Activated T-cell treated with anti-CD3 and anti-CD28 coated beads, Interleukin-2, amount 50 U/mL, for 72 hours (primary cell): ENCODE data around the gene FGF21. TPM values are rescaled to one million over a fixed set of nuclear protein-coding genes. Genes with fewer than 3 reads are reported as not detected.

Experiments used
- ATAC-seq, 2 donors: fragments of 150-1000 bp; cut with Tn5 transposase; replicated peaks in 1 of 2; 2 replicates each; pipeline ENCODE4 v1.10.0; 2021; ENCODE audit warnings: moderate library complexity in 2 of 2, mild to moderate bottlenecking in 1 of 2
- DNase-seq, 2 donors: peaks; one replicate each; pipeline ENCODE4 v3.0.0; 2021 to 2022; ENCODE audit warnings: mixed read lengths in 1 of 2
- H3K27ac Mint-ChIP-seq: one replicate; pipeline ENCODE4 v1.8.0; 2022; ENCODE audit warnings: mild to moderate bottlenecking, moderate library complexity, mixed read lengths
- H3K27me3 Mint-ChIP-seq: one replicate; pipeline ENCODE4 v1.8.0; 2022; ENCODE audit warnings: low read depth, mixed read lengths
- H3K36me3 Mint-ChIP-seq, 2 donors: one replicate each; pipeline ENCODE4 v1.8.0; 2022; ENCODE audit warnings: mixed read lengths in 2 of 2, mild to moderate bottlenecking in 1 of 2; ENCODE audit not compliant: insufficient read depth in 2 of 2
- H3K4me1 Mint-ChIP-seq: one replicate; pipeline ENCODE4 v1.8.0; 2022; ENCODE audit warnings: low read depth, mixed read lengths
- H3K4me3 Mint-ChIP-seq, 2 donors: one replicate each; pipeline ENCODE4 v1.8.0; 2022; ENCODE audit warnings: mild to moderate bottlenecking in 2 of 2, mixed read lengths in 2 of 2, moderate library complexity in 2 of 2
- H3K9me3 Mint-ChIP-seq, 2 donors: one replicate each; pipeline ENCODE4 v1.8.0; 2022; ENCODE audit warnings: mixed read lengths in 2 of 2
- total RNA-seq, 2 donors: library from RNA; stranded (reverse); gene quantifications; one replicate each; pipeline ENCODE4 v1.2.3, GENCODE V29; 2022

FGF21 gene
- total RNA-seq, 2 donors from 2014 or later = not detected

- H3K4me1 Mint-ChIP-seq = peaks cover 12% of the 10 kb centered on the region
- H3K27me3 Mint-ChIP-seq = no peaks in the 10 kb centered on the region
- peak overlapping the region; percentile 89 to 91 for H3K4me3 Mint-ChIP-seq
- DNase-seq (peak; percentile 85 to 86), ATAC-seq (peak; percentile 97 to 98)
- H3K9me3 Mint-ChIP-seq = no peaks in the 10 kb centered on the region
- peak overlapping the region; percentile 75 for H3K27ac Mint-ChIP-seq
- H3K36me3 Mint-ChIP-seq = peaks cover 0 to 1% of the 10 kb centered on the region in 2 donors
Measured at GRCh38 chr19:48795055-48795684, 39.8 kb downstream of the FGF21 start.

GRCh38 chr19:48795685-48796070, 40.4 kb downstream of the FGF21 start:
- DNase-seq = no peak
- no peak for ATAC-seq
- Mint-ChIP-seq H3K27ac (peak overlapping the region; percentile 75), H3K4me1 (peaks cover 12% of the 10 kb centered on the region), H3K4me3 (peak overlapping the region; percentile 89 to 91), H3K27me3 (no peaks in the 10 kb centered on the region), H3K36me3 (peaks cover 0 to 2% of the 10 kb centered on the region in 2 donors), H3K9me3 (no peaks in the 10 kb centered on the region)

GRCh38 chr19:48796298-48797083, 41.2 kb downstream of the FGF21 start:
- H3K4me1 Mint-ChIP-seq = peaks cover 12% of the 10 kb centered on the region
- DNase-seq (no peak), ATAC-seq (no peak)
- H3K36me3 Mint-ChIP-seq = peaks cover 0 to 2% of the 10 kb centered on the region in 2 donors
- H3K9me3 Mint-ChIP-seq = no peaks in the 10 kb centered on the region
- H3K27me3 Mint-ChIP-seq = no peaks in the 10 kb centered on the region
- no peak overlapping the region for H3K4me3 Mint-ChIP-seq
- H3K27ac Mint-ChIP-seq = no peak overlapping the region

DNA sequence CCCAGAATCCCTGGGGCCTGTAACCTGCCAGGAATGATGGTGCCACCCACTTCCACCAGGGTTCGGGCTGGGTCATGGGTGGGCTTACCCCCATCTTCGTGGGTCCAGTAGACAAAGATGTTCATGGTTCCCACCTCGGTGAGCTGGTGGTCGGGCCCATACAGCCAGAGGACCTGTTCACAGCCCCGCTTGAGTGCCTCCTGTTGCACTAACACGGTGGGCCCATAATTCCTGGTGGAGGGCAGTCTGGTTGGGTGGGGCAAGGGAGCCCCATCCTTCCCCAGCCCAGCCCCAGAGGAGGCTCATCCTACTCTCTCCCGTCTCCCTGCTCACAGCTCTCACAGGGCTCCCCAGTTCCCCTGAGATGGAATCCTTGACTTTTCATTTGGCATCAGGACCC, 41.8 kb downstream of the FGF21 start:
- Mint-ChIP-seq H3K4me3 (no peak overlapping the region), H3K27me3 (no peaks in the 10 kb centered on the region), H3K4me1 (peaks cover 12% of the 10 kb centered on the region), H3K9me3 (no peaks in the 10 kb centered on the region), H3K36me3 (peaks cover 0 to 2% of the 10 kb centered on the region in 2 donors), H3K27ac (peak overlapping the region; percentile 14)
- ATAC-seq (no peak), DNase-seq (no peak)

- no peak for ATAC-seq
Measured at GRCh38 chr19:48798937-48799336, 43.6 kb downstream of the FGF21 start.

DNA sequence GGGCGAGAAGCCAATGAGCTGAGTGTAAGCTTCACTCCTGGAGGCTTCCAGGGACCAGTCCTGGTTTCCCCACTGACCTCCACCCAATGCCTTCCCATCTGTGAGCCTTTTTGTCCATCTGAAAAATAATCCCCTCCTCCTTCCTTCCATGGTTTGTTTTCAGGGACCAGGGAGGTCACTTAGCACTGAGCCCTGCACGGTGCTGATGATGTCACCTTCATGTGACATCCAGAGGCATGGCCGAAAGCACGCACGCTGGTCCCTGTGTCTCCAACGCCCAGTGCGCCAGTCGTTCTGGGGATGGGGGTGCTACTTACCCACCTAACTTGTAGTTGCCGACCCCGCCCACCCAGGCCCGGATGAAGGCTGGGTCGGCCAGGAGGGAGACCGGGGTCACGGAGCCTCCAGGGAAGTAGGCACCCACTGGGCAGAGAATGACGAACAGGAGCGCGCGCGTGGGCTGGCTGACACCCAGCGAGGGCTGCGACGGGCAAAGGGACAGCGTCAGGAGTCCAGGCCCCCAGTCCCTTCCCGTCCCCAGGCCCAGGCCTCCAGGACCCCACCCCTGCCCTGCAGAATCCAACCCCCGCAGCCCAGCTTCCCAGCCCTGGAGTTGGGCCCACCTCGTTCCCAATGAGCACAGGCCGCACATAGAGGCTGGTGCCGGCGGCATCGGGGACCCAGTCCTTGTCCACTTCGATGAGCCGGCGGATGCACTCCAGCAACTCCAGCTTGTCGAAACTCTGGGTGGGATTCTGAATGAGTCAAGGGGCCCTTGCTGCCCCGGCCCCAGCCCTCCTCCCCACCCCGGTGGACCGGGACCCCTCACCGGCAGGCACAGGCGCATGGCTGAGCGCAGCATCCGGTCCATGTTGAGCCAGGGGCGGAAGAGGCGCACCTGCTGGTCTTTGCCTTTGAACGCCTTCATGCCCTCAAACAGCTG, 44.3 kb downstream of the FGF21 start:
- H3K9me3 Mint-ChIP-seq = no peaks in the 10 kb centered on the region
- ATAC-seq (no peak), DNase-seq (no peak)
- H3K27ac Mint-ChIP-seq = no peak overlapping the region
- H3K36me3 Mint-ChIP-seq = peaks cover 0 to 2% of the 10 kb centered on the region in 2 donors
- no peaks in the 10 kb centered on the region for H3K27me3 Mint-ChIP-seq
- H3K4me3 Mint-ChIP-seq = no peak overlapping the region
- peaks cover 9% of the 10 kb centered on the region for H3K4me1 Mint-ChIP-seq

More at GRCh38 chr19:48798937-48799336, 43.6 kb downstream of the FGF21 start:
- H3K27ac Mint-ChIP-seq = no peak overlapping the region
- no peaks in the 10 kb centered on the region for H3K9me3 Mint-ChIP-seq
- H3K4me3 Mint-ChIP-seq = no peak overlapping the region
- peaks cover 0 to 2% of the 10 kb centered on the region in 2 donors for H3K36me3 Mint-ChIP-seq
- no peak for DNase-seq
- peaks cover 12% of the 10 kb centered on the region for H3K4me1 Mint-ChIP-seq
- no peaks in the 10 kb centered on the region for H3K27me3 Mint-ChIP-seq

GRCh38 chr19:48802623-48803022, 47.3 kb downstream of the FGF21 start:
- ATAC-seq (no peak), DNase-seq (no peak)
- no peaks in the 10 kb centered on the region for H3K4me1 Mint-ChIP-seq
- no peak overlapping the region for H3K4me3 Mint-ChIP-seq
- no peak overlapping the region for H3K27ac Mint-ChIP-seq
- H3K36me3 Mint-ChIP-seq = peaks cover 0 to 2% of the 10 kb centered on the region in 2 donors
- H3K27me3 Mint-ChIP-seq = no peaks in the 10 kb centered on the region
- no peaks in the 10 kb centered on the region for H3K9me3 Mint-ChIP-seq

DNA sequence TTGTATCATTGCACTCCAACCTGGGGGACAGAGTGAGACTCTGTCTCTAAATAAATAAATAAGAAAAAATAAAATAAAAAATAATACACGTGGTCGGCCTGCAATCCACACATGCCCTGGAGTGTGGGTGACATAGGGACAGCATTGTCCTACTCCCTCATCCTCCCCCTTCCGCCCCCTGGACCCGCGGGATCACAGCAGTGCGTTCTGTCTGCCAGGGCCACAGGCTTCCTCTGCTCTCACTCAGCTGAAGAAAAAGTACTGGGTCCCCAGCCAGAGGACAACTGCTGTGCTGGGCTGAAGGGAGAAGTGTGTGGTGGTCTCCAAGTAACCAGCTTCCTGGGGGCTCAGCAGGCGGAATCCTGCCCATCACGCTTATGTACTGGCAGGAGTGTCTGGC, 49.2 kb downstream of the FGF21 start:
- Mint-ChIP-seq H3K9me3 (no peaks in the 10 kb centered on the region), H3K27ac (no peak overlapping the region), H3K4me1 (peaks cover 17% of the 10 kb centered on the region), H3K36me3 (peaks cover 0 to 2% of the 10 kb centered on the region in 2 donors), H3K4me3 (no peak overlapping the region), H3K27me3 (no peaks in the 10 kb centered on the region)
- DNase-seq (no peak), ATAC-seq (no peak)

DNA sequence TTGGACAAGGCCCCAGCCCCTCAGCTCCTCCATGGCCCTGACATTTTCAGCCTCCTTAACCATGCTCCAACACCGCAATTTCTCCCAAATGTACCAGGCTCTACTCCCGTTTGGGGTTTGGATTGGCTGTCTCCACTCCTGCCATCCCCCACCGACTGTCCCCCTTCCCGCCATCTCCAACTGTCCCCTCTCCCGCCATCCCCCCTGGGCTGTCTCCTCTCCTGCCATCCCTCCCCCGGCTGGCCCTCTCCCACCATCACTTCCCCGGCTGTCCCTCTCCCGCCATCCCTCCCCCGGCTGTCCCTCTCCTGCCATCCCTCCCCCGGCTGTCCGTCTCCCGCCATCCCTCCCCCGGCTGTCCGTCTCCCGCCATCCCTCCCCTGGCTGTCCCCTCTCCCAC, 50.1 kb downstream of the FGF21 start:
- H3K4me1 Mint-ChIP-seq = peaks cover 26% of the 10 kb centered on the region
- H3K27ac Mint-ChIP-seq = no peak overlapping the region
- H3K9me3 Mint-ChIP-seq = no peaks in the 10 kb centered on the region
- no peaks in the 10 kb centered on the region for H3K27me3 Mint-ChIP-seq
- no peak overlapping the region for H3K4me3 Mint-ChIP-seq
- DNase-seq = no peak
- H3K36me3 Mint-ChIP-seq = peaks cover 0 to under 1% of the 10 kb centered on the region in 2 donors
- no peak for ATAC-seq

DNA sequence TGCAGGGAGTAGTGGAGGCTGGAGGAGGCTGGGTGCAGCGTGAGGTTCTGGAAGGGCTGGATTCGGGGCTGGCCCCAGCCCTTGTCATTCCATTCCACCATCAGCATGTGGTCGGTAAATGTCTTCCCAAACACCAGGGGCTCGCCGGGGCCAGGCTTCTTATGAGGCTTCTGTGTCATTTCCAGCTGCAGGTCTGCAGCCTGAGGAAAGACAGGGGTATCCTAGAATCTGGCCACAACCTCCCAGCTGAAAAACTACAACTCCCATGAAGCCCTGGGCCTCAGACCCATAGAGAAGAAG, 51.1 kb downstream of the FGF21 start:
- peak in 1 of 2 donors; percentile 47 for DNase-seq
- peaks cover 26% of the 10 kb centered on the region for H3K4me1 Mint-ChIP-seq
- peaks cover 0 to 1% of the 10 kb centered on the region in 2 donors for H3K36me3 Mint-ChIP-seq
- H3K4me3 Mint-ChIP-seq = no peak overlapping the region
- no peak overlapping the region for H3K27ac Mint-ChIP-seq
- no peak for ATAC-seq
- H3K9me3 Mint-ChIP-seq = no peaks in the 10 kb centered on the region
- H3K27me3 Mint-ChIP-seq = no peaks in the 10 kb centered on the region

DNA sequence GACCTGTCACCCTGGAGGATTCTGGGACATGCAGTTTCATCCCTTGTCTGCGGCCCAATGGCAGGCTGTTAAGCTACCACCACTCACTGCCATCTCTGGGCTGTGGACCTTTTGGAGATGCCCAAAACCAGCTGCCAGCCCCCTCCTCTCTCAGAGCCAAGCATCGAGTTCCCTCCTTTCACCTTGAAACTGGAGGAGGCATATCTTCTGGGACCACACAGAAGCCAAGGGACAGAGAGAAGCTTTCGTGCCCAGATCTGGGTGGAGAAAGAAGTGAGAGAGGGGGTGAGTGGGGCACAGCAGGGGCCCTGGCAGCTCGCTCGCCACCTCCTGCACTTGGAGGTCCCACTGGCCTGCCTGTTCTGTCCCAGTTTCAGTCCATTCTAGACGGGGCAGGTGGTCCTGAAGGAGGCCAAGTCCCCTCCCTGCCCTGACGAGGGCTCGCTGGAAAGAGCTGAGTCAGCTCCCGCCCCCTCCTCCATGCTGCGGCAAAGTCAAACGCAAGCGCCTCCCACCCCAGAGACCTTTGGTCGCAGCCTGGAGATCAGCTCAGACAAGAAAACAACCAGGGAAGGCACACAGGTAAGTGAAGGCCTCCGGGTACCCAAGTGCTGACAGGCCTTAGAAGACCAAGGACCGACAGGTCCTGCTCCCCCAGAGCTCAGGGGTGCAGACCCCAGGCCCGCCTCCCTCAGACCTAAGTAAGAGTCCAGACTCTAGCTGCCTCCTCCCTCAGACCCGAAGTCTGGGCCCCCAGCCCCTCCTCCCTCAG, 51.7 kb downstream of the FGF21 start:
- Mint-ChIP-seq H3K9me3 (no peaks in the 10 kb centered on the region), H3K27me3 (no peaks in the 10 kb centered on the region), H3K27ac (no peak overlapping the region), H3K4me3 (no peak overlapping the region), H3K36me3 (peaks cover 0 to 1% of the 10 kb centered on the region in 2 donors), H3K4me1 (peaks cover 27% of the 10 kb centered on the region)
- ATAC-seq = peak; percentile 26 to 33
- peak in 1 of 2 donors; percentile 44 for DNase-seq

GRCh38 chr19:48807590-48808308, 52.4 kb downstream of the FGF21 start:
- no peaks in the 10 kb centered on the region for H3K9me3 Mint-ChIP-seq
- peaks cover 34% of the 10 kb centered on the region for H3K4me1 Mint-ChIP-seq
- peaks cover 0 to 1% of the 10 kb centered on the region in 2 donors for H3K36me3 Mint-ChIP-seq
- no peaks in the 10 kb centered on the region for H3K27me3 Mint-ChIP-seq
- H3K27ac Mint-ChIP-seq = no peak overlapping the region
- no peak for DNase-seq
- peak overlapping the region; percentile 0 to 2 for H3K4me3 Mint-ChIP-seq
- ATAC-seq = no peak
